SK-N-SH (cell line): ENCODE measurements around the gene CIB4. TPM values are rescaled to one million over a fixed set of nuclear protein-coding genes. Genes with fewer than 3 reads are reported as not detected.

Experiments used
- CTCF ChIA-PET: fragments of 300-600, 350-600 bp; formaldehyde crosslinking; extraction: SDS; loops from one replicate; lab custom pipeline; 2021; lab: Yijun Ruan, JAX
- POLR2A ChIA-PET: fragments of 350-600 bp; sonication (Branson Sonifier 250); formaldehyde crosslinking; extraction: SDS; loops from one replicate; lab custom pipeline; 2020; ENCODE audit warnings: antibody characterized with exemption, inconsistent platforms; lab: Yijun Ruan, JAX
- DNase-seq: peaks from one replicate; pipeline ENCODE4 v3.0.0; 2012
- H2AFZ ChIP-seq: fragments of 200-600 bp; sonication (generic); 2 replicates; pipeline ENCODE4 v1.8.1; 2016; ENCODE audit warnings: antibody characterized with exemption, mild to moderate bottlenecking, low read depth
- H3F3A ChIP-seq: fragments of 200-600 bp; sonication (generic); replicated peaks from 2 replicates; pipeline ENCODE3; 2016; ENCODE audit warnings: antibody characterized with exemption, mild to moderate bottlenecking; ENCODE audit not compliant: insufficient read depth
- H3K27ac ChIP-seq, 2 experiments: fragments of 200-500 bp in 1 of 2; fragments of 200-600 bp in 1 of 2; sonication (Bioruptor generic) in 1 of 2; sonication (generic), shearing (Covaris generic) in 1 of 2; 2 replicates each; pipeline versions ENCODE4 v1.5.1 to v1.6.1; 2014 to 2016; ENCODE audit warnings: low read depth in 2 of 2, inconsistent platforms in 1 of 2, low read length in 1 of 2, mild to moderate bottlenecking in 1 of 2, mixed read lengths in 1 of 2
- H3K27me3 ChIP-seq: fragments of 200-600 bp; sonication (generic), shearing (Covaris generic); 2 replicates; pipeline ENCODE4 v1.6.1; 2016; ENCODE audit warnings: mixed run types; ENCODE audit not compliant: insufficient read depth
- H3K36me3 ChIP-seq, 2 experiments: fragments of 200-500 bp in 1 of 2; fragments of 200-600 bp in 1 of 2; sonication (Bioruptor generic) in 1 of 2; sonication (generic) in 1 of 2; replicated peaks in 1 of 2; 2 replicates each; pipeline versions ENCODE3 to v1.5.1; 2014 to 2016; ENCODE audit warnings: low read length in 1 of 2, mild to moderate bottlenecking in 1 of 2; ENCODE audit not compliant: insufficient read depth in 2 of 2, control insufficient read depth in 1 of 2
- H3K4me1 ChIP-seq, 2 experiments: fragments of 200-500 bp in 1 of 2; fragments of 200-600 bp in 1 of 2; sonication (Bioruptor generic) in 1 of 2; sonication (generic), shearing (Covaris generic) in 1 of 2; 2 replicates each; pipeline versions ENCODE4 v1.5.1 to v1.6.1; 2014 to 2016; ENCODE audit warnings: low read depth in 1 of 2, low read length in 1 of 2, mixed run types in 1 of 2; ENCODE audit not compliant: insufficient read depth in 2 of 2, control insufficient read depth in 1 of 2
- H3K4me2 ChIP-seq: fragments of 200-600 bp; sonication (generic), shearing (Covaris generic); 2 replicates; pipeline ENCODE4 v1.6.1; 2017; ENCODE audit warnings: mixed run types
- H3K4me3 ChIP-seq, 2 experiments: fragments of 200-500 bp in 1 of 2; fragments of 200-600 bp in 1 of 2; sonication (Bioruptor generic) in 1 of 2; sonication (generic), shearing (Covaris generic) in 1 of 2; 2 replicates each; pipeline versions ENCODE4 v1.5.1 to v1.8.1; 2014 to 2016; ENCODE audit warnings: low read depth in 2 of 2, inconsistent platforms in 1 of 2, low read length in 1 of 2, mild to moderate bottlenecking in 1 of 2, mixed read lengths in 1 of 2, moderate library complexity in 1 of 2
- H3K79me2 ChIP-seq: fragments of 200-600 bp; sonication (generic); 2 replicates; pipeline ENCODE4 v1.8.1; 2017; ENCODE audit warnings: mild to moderate bottlenecking; ENCODE audit not compliant: insufficient read depth
- H3K9ac ChIP-seq: fragments of 200-600 bp; sonication (generic); 2 replicates; pipeline ENCODE4 v1.6.1; 2017; ENCODE audit warnings: mixed run types
- H3K9me2 ChIP-seq: fragments of 200-600 bp; sonication (generic); 2 replicates; pipeline ENCODE4 v1.6.1; 2017; ENCODE audit warnings: mixed run types
- H3K9me3 ChIP-seq: fragments of 200-600 bp; sonication (generic); 2 replicates; pipeline ENCODE4 v1.6.1; 2017; ENCODE audit warnings: mixed run types, mild to moderate bottlenecking, moderate library complexity
- H4K20me1 ChIP-seq: fragments of 200-600 bp; sonication (generic); 2 replicates; pipeline ENCODE4 v1.6.1; 2017; ENCODE audit warnings: mild to moderate bottlenecking, mixed run types; ENCODE audit not compliant: insufficient read depth
- CHD2 ChIP-seq: fragments of 150-350 bp; IDR thresholded peaks from 2 replicates; pipeline ENCODE4 v1.6.1; 2018; ENCODE audit warnings: low read length; ENCODE audit not compliant: partially characterized antibody
- ELF1 ChIP-seq: IDR thresholded peaks from 2 replicates; pipeline ENCODE4 v1.4.0; 2012
- EP300 ChIP-seq, 2 experiments: IDR thresholded peaks; 2 replicates each; pipeline versions ENCODE4 v1.4.0 to v1.6.1; 2012; ENCODE audit warnings: borderline replicate concordance in 1 of 2, low read depth in 1 of 2, low read length in 1 of 2
- FOSL2 ChIP-seq: IDR thresholded peaks from 2 replicates; pipeline ENCODE4 v1.4.0; 2012; ENCODE audit warnings: low read depth, mild to moderate bottlenecking, moderate library complexity, borderline replicate concordance
- FOXJ3 ChIP-seq: sonication (generic); formaldehyde crosslinking; IDR thresholded peaks from 2 replicates; pipeline ENCODE4 v1.5.1; 2020; ENCODE audit warnings: mild to moderate bottlenecking, missing genetic modification reagents
- FOXM1 ChIP-seq: IDR thresholded peaks from 2 replicates; pipeline ENCODE4 v1.4.0; 2012; ENCODE audit warnings: low read depth, mild to moderate bottlenecking
- GABPA ChIP-seq: IDR thresholded peaks from 2 replicates; pipeline ENCODE4 v1.4.0; 2012; ENCODE audit warnings: low read depth, mild to moderate bottlenecking
- IRF3 ChIP-seq: fragments of 150-350 bp; IDR thresholded peaks from 2 replicates; pipeline ENCODE4 v1.6.1; 2016; ENCODE audit warnings: mild to moderate bottlenecking, low read depth, low read length
- JUND ChIP-seq: IDR thresholded peaks from 2 replicates; pipeline ENCODE4 v1.4.0; 2012
- MXI1 ChIP-seq: IDR thresholded peaks from 2 replicates; pipeline ENCODE4 v1.6.1; 2012; ENCODE audit warnings: mild to moderate bottlenecking, low read depth, low read length, improper control_type of control experiment
- NRF1 ChIP-seq: IDR thresholded peaks from 2 replicates; pipeline ENCODE4 v1.6.1; 2012; ENCODE audit warnings: low read depth, mild to moderate bottlenecking, low read length
- PBX3 ChIP-seq: IDR thresholded peaks from 2 replicates; pipeline ENCODE4; 2012
- RCOR1 ChIP-seq: fragments of 150-350 bp; IDR thresholded peaks from 2 replicates; pipeline ENCODE4 v1.6.1; 2017; ENCODE audit warnings: antibody characterized with exemption, low read length
- RXRA ChIP-seq: IDR thresholded peaks from 2 replicates; pipeline ENCODE4 v1.4.0; 2012; ENCODE audit warnings: low read depth, mild to moderate bottlenecking, borderline replicate concordance
- SIN3A ChIP-seq: IDR thresholded peaks from 2 replicates; pipeline ENCODE4 v1.6.1; 2012; ENCODE audit warnings: low read depth, mild to moderate bottlenecking, low read length, moderate library complexity, borderline replicate concordance
- SMC3 ChIP-seq: IDR thresholded peaks from 2 replicates; pipeline ENCODE4 v1.6.1; 2012; ENCODE audit warnings: low read depth, low read length, improper control_type of control experiment
- TAF1 ChIP-seq: IDR thresholded peaks from 2 replicates; pipeline ENCODE4 v1.6.1; 2012; ENCODE audit warnings: low read depth, mild to moderate bottlenecking, low read length, moderate library complexity, borderline replicate concordance
- TEAD4 ChIP-seq: IDR thresholded peaks from 2 replicates; pipeline ENCODE4 v1.4.0; 2012; ENCODE audit warnings: mild to moderate bottlenecking, borderline replicate concordance; ENCODE audit not compliant: insufficient read depth
- USF1 ChIP-seq: IDR thresholded peaks from 2 replicates; pipeline ENCODE4 v1.4.0; 2012; ENCODE audit warnings: low read depth, borderline replicate concordance
- WGBS: methylation state at CpG from one replicate; pipeline ENCODE4 v1.1.6; 2017; ENCODE audit warnings: low lambda C conversion rate; 5-methylcytosine and 5-hydroxymethylcytosine counted together
- polyA plus RNA-seq, 3 experiments: library from polyadenylated mRNA; depleted of rRNA; stranded (reverse); fragments of >200 nt; gene quantifications; 2 replicates each; pipeline ENCODE4 v1.2.3, GENCODE V29; 2012

CIB4 gene
- polyA plus RNA-seq, 1 of the 3 experiments (the other 2 are of a cell fraction) = not detected

- TF ChIP-seq SIN3A = no peak
- no peak for TF ChIP-seq NRF1
- TF ChIP-seq TAF1 = no peak
- no peak for TF ChIP-seq FOSL2
- H4K20me1 ChIP-seq = no peaks in the 10 kb centered on the region
- no peaks in the 10 kb centered on the region for H3K36me3 ChIP-seq
- POLR2A ChIA-PET = no interaction called here
- H3K27ac ChIP-seq = no peak overlapping the region
- H3K9ac ChIP-seq = no peak overlapping the region
- no peak overlapping the region for H3K4me2 ChIP-seq
- no peak overlapping the region for H2AFZ ChIP-seq
- H3K79me2 ChIP-seq = no peaks in the 10 kb centered on the region
- CTCF ChIA-PET = interaction anchor here (0.6 to 10.9 kb wide), 42 partner anchors 8 to 538 kb away, joined by 3 to 153 read pairs (median 10); partner anchors contain the start of genes ADGRF3 and SELENOI
- no peaks in the 10 kb centered on the region for H3F3A ChIP-seq
- peaks cover 0 to 3% of the 10 kb centered on the region in 2 experiments; a peak in 1 of 4 replicates for H3K4me1 ChIP-seq
- H3K9me3 ChIP-seq = no peaks in the 10 kb centered on the region
- DNase-seq = no peak
- H3K4me3 ChIP-seq = no peak overlapping the region
- 71% methylated on average over 12 of the region's 17 CpGs for WGBS
- peaks cover 68% of the 10 kb centered on the region for H3K27me3 ChIP-seq
- H3K9me2 ChIP-seq = no peaks in the 10 kb centered on the region
Observed at GRCh38 chr2:26576565-26577441, 64.4 kb downstream of the CIB4 start.

- H3K27ac ChIP-seq = no peak overlapping the region
- CTCF ChIA-PET = interaction anchor here (0.6 to 10.9 kb wide), 12 partner anchors 15 to 287 kb away, joined by 3 to 153 read pairs (median 16); a partner anchor contains a TSS
- peaks cover 69% of the 10 kb centered on the region for H3K27me3 ChIP-seq
- H3K9me3 ChIP-seq = no peaks in the 10 kb centered on the region
- no peaks in the 10 kb centered on the region for H4K20me1 ChIP-seq
- no peak overlapping the region for H3K4me3 ChIP-seq
- no peak overlapping the region for H2AFZ ChIP-seq
- no peaks in the 10 kb centered on the region for H3F3A ChIP-seq
- no peak overlapping the region for H3K9ac ChIP-seq
- WGBS = 73% methylated on average over 16 of the region's 17 CpGs
- TF ChIP-seq GABPA = no peak
- no peak for TF ChIP-seq FOXJ3
- no peak for TF ChIP-seq RCOR1
- no peak for TF ChIP-seq JUND
- no peak for TF ChIP-seq PBX3
- TF ChIP-seq CHD2 = no peak
- TF ChIP-seq FOXM1 = no peak
- no peak for TF ChIP-seq MXI1
- TF ChIP-seq SIN3A = no peak
- no peak for TF ChIP-seq RXRA
- TF ChIP-seq NRF1 = no peak
- no peak for TF ChIP-seq ELF1
- no peak for TF ChIP-seq SMC3
- no peak for TF ChIP-seq EP300 (IDR thresholded peaks at IDR 0.05; ENCODE audit: borderline replicate concordance in 1 of 2, low read depth in 1 of 2, low read length in 1 of 2)
- no peak for TF ChIP-seq USF1
- no peak for TF ChIP-seq IRF3
- no peak for TF ChIP-seq TEAD4
- TF ChIP-seq TAF1 = no peak
- no peak for DNase-seq
- H3K4me2 ChIP-seq = no peak overlapping the region
- H3K36me3 ChIP-seq = no peaks in the 10 kb centered on the region
- no peaks in the 10 kb centered on the region for H3K9me2 ChIP-seq
- POLR2A ChIA-PET = no interaction called here
- no peaks in the 10 kb centered on the region for H3K79me2 ChIP-seq
- peaks cover 0 to 3% of the 10 kb centered on the region in 2 experiments; a peak in 1 of 4 replicates for H3K4me1 ChIP-seq
Observed at GRCh38 chr2:26575836-26576564, 65.2 kb downstream of the CIB4 start.
